Activated gamma-delta T cell (primary cell): Measurements from ENCODE around the gene ACRBP.

Source experiments
- DNase-seq: peaks from one replicate; lab custom pipeline; 2025; lab: John Stamatoyannopoulos, UW

Gene ACRBP

DNA sequence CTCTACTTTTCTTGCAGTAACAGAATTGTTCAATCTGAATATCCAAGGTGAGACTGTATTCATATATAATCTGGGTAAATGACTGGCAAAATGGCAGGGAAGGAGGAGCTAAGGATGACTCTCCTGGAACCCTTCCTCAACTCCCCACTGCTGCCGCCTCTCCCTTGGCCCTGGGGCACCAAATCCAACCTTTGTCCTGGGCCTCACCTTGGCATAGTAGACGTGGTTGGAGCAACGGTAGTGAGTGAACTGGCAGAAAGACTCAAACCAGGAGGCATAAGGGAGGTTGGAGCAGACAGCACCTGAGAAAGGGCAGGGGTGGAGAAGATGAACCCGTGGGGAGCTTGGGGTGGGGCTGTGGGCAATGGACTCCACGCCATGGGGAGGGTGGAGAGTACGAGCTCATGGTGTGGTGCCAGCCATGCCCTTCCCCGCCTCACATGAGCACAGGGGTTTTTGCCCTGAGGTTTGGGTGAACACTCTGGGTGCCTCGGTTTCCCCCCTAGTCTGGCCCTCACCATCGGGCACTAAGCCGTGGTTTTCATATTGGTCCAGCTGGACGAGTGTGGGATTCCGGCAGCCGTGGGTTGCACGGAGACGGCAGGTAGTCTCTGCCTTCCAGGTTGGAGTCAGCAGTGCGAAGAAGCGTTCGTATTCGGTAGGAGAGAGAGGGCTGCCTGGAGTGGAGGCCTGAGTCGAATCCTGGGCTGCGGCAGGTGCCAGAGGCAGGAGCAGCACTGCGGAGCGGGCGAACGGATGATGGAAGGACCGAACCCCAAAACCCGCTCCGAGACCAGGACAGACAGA lies 753 bp downstream of the ACRBP start:
- no peak for DNase-seq

DNA sequence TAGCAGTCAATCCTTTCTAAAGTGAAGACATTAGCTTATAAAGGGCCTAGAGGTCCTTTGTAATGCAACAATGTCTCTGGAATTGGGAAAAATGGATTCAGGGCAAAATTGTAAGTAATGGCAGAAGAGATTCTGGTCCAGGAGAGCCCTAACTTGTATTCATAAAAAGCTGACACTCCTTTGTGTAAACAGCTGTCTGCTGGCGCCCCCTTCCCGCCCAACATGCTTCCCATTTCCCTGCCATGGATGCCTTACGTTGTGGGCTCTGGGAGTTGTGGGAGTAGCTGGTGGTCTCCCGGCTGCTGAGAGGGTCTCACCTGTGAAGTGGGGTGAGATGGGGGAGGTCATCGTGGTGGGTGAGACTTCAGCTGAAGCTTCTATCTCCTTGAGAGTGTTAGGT lies 2.3 kb downstream of the ACRBP start:
- no peak for DNase-seq

DNA sequence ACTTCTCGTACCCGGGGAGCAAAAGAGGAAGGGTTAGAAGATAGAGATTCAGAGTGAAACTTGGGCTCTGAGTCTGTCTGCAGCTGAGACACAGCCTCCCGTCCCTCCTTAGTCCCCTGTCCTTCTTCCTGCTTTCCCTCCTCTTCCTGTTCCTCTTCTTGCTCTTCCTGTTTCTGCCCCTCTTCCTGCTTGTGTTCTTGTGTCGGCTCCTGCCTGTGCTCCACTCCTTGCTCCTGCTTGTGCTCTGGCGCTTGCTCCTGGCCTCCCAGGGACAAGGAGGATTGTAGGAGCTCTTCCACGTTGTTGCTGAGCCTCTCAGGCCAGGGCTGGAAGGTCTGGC lies 3.0 kb downstream of the ACRBP start:
- DNase-seq, result no peak

DNA sequence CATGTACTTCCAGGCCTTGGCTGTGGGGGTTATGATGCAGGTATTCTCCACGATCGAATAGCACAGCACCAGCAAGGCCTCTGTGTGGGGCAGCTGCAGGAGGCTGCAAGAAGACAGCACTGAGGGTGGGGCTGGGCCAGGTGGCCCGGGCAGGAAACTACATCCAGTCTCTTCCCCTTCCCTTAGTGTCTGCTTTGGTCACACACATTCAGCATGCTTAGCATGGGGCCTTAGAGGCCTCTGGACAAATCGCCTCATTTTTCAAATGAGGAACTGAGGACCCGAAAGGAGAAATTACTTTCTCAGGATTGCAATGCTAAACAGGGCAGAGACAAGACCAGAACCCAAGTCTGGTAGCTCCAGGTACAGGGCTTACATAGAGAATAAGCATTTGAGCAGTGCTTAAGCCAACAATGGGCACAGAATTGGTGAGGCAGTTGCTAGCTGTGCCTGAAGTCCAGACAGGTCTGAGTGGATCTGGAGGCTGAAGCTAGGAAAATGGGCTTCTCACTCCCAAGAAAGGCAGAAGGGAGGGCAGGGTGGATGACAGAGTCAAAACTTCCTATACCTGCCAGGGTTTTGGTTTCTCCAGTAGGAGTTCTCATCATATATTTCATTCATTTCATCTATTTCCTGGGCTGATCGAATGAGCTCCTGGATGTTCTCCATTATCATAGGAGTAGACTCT lies 3.5 kb downstream of the ACRBP start:
- DNase-seq, result no peak

DNA sequence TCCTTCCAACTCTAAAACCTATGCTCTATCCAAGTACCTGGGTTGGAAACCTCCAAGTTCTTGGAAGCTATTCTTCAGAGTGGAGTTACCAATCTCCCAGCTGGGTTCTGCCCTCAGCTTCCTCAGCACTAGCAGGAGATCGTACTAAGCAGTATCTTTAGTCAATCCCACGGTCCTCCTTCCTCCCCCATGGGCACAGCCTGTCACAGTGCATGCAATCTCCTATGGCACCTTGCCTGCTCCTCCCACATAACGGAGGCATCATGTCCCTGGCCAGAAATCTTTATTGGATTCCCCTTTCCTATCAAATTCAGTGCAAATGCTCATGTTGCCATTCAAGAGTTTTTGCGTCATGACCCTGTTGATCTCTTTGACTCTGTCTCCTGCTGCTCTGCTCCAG lies 6.1 kb downstream of the ACRBP start:
- DNase-seq, result no peak

DNA sequence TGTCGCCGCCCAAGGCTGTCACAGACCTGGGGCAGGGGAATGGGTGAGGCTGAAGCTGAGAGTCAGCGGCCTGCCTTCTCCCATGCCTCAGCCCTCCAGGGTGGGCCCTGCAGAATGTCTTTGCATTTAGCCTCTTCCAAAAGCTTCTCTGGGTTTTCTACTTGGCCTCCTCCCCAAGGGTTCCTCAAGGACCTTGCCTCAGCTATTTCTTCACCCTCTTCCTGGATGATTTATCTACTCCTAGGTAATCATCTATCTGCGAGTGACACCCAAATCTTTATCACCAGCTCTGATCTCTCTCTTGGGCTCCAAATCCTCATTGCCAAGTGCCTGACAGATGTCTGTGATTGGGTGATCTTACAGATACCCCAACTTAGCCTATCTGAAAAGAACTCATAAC lies 6.7 kb downstream of the ACRBP start:
- DNase-seq, result no peak

DNA sequence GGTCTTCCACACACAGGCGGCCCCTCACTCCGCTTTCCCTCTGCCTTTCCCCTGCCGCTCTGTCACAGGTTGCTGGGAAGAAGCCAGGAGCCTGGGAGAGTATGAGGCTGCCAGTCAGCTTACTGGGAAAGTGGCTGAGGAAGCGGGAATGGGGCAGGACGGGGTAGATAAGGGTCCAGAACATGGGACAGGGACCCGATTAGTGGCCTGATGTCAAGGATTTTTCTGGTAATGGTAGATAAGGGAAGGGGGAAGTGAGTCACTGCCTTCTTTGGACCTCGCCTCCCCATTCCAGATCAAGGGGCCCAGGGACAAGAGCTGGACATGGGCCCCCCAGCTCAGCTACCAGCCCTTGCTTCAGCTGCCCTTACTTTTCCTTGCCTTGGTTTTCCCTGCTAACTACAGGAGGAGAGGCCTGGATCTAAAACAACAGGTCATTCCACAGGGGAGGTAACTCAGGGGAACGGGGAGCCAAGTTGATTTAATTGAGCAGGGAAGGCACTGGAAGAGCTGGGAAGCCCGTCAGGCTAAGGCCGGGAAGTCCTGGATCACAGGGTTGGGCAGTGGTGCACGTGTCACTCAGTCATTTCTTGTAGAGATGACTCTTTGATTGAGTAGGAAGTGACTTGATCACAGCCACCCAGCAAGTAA lies 8.0 kb downstream of the ACRBP start:
- no peak for DNase-seq

DNA sequence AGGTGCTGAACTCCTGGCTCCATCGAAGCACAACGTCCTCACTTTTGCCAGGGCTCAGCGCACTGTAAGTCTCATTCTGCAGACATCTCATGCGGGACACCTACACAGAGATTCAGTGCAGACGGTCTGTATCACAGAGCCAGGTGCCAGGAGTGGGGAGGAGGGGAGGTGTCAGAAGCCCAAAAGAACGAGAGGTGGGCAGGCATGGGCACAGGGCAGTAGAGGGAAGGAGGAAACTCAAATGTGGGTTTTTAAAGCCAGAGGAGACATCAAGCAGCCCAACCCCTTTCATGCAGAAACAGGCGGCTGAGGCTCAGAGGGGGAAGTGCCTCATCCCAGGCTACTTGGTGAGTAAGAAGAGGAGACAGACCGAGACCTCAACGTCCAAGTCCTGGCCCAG lies 8.9 kb downstream of the ACRBP start:
- DNase-seq, result no peak

DNA sequence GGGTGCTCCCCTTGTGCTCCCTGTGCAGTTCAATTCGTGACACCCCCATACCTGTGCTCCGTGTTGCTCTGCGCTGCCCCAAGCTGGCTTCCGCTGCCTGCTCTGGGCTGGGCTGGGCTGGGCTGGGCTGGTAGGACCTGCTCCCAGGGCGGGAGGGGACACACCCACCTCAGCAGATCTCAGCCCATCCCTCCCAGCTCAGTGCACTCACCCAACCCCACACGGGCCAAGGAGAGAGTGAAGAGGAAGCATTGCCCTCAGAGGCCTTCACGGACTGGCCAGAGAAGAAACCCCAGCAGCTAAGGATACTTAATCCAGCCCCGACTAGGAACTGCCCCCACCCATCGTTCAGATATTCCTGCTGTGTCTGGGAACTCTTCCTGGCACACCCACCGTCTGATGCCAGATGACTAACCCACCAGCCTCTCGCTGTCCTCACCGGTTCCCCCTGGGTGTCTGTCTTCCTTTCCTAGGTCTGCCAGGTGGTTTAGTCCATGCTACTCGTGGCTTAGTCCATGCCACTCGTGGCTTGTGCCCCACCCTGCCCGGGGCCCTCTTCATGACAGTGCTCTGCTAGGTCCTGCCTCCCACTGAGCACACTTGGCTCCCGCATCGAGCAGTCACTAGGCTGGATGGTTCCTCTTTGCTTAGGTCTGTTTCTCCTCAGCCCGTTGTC lies 11.2 kb downstream of the ACRBP start, which contains the start of gene LPAR5:
Gene LPAR5 (minus strand): TSS at position 104 of the 676 bp plus-strand sequence. CDS start 14,711 bp downstream, outside the sequence.
- peak; percentile 24 for DNase-seq

DNA sequence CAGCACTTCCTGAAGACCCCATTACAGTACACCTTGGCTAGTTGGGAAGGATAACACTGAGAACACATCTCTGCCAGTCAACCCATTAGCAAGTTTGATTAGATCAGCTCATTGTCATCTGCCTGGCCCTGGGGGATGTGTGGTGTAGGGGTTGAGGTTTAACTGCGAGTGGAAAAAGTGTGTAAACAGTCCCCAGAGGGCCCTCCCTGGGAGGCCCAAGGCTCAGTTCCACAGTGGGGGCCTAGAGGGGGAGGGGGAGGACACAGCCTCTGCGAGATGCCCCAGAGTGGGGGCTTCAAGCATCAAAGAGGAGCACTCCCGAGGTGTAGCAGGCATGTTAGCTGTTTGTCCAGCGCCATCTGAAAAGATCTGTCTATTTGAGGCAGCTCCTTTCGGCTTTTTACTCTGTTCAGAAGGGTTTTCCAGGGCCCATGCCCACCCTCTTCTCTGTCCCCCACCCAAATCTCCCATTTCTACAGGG lies 11.8 kb downstream of the ACRBP start:
- DNase-seq, result no peak

DNA sequence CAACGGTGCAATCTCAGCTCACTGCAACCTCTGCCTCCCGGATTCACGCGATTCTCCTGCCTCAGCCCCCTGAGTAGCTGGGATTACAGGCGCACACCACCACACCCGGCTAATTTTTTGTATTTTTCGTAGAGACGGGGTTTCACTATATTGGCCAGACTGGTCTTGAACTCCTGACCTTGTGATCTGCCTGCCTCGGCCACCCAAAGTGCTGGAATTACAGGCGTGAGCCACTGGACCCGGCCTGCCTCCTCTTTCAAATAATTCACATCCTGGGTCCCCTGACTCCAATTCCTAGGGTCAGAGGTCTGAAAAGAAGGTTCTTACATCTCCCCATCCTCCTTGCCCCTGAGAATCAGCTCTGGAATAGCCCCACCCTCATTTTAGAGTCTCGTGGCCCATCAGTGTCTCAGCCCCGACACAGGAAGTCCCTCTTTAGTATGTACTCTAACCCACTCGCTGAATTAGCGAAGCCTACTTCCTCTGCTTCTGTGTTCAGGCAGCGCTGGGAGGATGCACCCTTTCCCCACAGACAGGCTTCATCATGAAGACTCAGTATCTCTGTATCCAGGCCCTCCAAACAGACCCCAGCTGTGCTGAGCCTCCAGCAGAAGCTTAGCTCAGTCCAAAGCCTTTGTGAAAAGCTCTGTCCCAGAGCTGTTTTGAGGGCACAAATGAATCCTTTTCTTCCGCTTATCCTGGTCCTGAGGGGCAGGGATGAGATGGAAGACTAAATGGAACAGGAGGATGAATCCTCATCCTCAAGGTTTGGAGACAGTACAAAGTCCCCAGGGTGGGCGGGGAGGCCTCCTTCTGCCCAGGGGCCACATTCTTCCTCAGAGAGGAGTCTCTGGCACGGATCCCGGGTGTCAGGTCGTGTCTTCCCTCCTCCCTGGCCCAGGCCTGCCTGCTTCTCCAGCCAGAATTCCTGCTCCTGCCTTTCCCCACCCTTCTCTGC lies 14.9 kb downstream of the ACRBP start:
- no peak for DNase-seq

DNA sequence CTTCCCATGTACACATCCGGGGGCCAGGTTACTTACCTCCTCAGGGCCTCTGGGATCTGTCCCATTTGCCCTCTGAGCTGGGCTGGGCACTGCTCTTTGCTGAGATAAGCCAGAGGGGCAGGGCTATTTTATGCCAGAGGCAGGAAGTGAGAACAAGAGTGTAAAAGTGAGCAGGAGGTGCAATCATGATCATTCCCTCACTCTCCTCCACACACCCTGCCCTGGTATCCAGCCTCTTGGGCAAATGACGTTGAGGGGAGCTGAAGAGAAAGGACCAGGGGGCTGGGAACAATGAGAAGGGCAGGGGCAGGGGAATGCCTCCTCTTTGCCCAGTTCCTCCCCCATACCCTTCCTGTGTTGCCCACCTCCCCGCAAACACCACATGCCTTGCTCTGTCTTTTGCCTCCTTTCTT lies 15.7 kb downstream of the ACRBP start:
- DNase-seq, result no peak

DNA sequence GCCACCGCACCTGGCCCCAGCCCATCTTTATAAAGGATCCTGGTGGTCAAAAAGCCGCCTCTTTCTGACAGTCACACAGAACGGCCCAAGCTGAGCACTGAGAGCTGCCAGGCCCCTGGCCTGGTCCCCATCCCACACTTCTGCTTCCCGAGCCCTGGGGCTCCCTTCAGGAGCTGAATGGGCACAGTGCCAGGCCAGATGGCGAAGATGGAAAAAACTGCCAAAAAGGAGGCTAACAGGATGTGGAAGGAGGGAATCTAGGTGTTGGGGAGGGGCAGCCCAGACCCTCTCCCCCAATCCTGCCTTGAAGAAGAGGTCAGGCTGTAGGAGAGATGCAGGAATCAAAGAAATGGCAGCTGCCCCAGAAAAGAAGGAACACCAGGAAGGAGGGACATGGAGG lies 16.5 kb downstream of the ACRBP start:
- DNase-seq, result no peak

DNA sequence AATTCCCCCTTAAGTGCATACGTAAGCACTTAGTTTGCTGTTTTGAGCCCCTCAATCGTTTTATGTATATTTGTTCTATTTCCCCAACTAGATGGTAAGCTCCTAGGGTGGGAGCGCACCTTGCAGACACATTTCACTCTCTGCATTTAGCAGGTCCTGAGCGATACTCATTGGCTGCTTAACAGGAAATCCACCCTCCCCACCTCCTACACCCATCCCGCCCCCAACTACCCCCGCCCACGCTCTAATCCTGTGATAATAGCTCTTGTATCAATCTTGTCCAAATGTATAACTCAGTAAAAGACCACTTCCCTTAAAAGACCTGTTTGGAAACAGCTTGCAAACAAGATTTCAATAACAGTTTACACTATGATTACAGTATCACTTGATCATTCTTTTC lies 19.6 kb downstream of the ACRBP start:
- no peak for DNase-seq

DNA sequence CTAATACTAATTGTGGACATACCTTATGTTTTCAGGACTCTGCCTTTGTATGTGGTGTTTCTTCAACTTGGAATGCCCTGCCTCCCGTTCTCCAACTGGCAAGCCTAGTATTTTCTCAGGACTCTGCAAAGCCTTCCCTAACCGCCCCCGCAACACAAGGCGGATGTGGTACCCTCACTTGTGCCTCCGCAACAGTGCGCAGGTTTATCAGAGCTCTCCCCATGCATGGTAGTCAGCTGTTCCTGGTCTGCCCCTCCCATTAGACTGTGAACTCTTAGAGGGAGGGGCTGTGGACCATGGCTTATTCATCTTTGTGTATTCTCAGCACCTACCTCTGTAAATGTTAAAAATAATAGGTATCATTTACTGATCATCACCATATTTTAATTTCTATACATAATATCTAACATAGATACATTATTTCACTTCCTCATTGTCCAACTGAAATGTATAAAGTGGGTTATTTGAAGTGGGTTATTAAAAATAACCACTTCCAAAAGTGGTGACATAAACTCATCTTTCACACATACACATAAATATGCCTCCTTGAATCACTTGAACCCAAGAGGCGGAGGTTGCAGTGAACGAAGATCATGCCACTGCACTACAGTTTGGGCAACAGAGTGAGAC lies 20.5 kb downstream of the ACRBP start:
- no peak for DNase-seq

DNA sequence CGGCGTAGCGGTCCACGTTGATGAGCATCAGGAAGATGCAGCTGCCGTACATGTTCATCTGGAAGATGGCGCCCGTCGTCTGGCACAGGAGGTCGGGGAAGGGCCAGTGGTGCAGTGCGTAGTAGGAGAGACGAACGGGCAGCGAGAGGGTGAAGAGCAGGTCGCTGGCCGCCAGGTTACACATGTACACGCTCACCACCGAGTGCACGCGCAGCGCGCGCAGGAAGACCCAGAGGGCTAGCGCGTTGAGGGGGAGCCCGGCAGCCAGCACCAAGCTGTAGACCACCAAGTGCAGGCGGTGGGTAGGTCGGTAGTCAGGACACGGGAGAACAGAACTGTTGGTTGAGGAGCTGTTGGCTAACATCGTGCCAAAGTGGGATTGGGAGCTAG lies 26.4 kb downstream of the ACRBP start:
- no peak for DNase-seq

DNA sequence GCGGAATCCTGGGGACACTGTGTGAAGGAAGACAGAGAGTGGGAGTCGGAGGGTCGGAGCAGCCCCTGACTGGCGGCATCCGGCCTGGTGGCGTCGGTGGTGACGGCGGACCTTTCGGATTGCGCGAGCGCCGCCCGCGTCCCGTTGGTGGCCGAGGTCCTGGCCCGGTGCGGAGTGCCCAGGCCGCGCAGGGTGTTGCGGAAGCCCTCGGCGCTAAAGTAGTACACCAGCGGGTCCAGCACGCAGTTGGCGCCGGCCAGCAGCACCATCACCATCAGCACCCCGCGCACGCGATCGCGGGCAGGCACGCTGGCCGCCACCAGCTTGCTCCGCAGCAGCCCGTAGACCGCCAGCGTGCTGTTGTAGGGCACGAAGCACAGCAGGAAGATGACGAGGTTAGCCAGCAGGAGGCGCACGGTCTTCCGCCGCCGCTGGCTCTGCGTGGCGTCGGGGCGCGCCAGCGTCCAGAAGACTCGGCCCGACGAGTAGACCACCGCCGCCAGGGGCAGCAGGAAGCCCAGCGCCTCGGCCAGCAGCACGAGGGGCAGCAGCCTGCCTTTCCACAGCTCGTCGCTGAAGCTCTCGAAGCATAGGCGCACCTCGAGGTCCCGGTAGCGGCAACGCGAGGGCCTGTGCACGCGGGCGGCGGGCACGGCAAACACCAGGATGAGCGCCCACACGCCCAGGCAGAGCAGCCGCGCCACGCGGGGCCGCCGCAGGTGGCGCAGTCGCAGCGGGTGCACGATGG lies 26.9 kb downstream of the ACRBP start:
- DNase-seq, result no peak

DNA sequence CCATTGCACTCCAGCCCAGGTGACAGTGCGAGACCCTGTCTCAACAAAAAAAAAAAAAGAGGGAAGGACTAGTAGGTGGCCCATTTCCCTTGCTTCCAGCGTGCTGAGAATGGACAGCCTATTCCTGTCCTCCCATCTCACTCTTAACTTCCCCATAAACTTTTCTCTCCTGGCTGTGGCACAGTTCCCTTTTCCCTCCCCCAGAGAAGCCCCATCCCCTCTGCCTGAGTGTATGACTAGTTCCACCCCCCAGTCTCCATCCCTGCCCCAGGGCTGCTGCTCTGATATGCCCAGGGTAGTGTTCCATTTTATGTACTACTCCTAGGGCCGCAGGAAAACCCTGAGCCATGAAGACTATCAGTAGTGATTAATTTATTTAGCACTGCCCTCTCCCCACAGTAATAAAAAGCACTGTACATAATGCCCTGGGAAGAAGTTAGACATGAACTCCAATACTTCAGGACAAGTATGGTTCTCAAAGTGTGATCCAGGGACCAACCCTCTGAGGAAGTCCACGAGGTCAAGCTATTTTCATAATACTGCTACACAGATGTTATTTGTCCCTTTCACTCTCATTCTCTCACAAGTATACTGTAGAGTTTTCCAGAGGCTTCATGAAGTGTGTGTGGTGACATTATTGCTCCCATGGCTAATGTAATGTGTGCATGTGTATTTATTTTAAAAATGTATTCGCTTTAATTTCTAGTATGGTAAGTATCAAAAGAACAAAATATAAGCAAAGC lies 28.6 kb downstream of the ACRBP start:
- DNase-seq, result no peak

DNA sequence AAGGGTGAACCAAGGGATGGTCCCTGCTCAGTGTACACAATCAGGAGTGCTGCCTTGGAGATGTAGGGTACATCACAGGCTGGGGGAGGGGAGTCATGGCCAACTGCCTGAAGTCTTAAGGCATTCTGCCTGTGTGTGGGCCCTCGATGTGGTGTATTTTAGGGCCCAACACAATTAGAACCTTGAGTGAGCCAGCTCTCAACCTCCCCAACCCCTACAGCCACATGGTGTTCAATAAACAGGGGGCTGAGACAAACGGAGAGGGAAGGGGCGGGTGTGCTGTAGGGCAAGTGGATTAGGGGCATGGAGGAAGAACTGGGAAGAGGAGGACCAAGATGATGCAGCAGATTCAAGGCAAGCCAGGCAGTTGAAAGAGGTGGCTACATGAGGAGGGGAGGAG lies 31.4 kb downstream of the ACRBP start:
- no peak for DNase-seq
